Endothelial cell of umbilical vein (primary cell): ENCODE measurements around the gene STK11IP. TPM values are rescaled to one million over a fixed set of nuclear protein-coding genes. Genes with fewer than 3 reads are reported as not detected.

Source experiments
- BruUV-seq: library from RNA; stranded (reverse); fragments of 400-500 nt; replicated peaks from 2 replicates; lab custom pipeline; 2021; lab: Mats Ljungman, UMichigan
- CTCF ChIA-PET: fragments of 300-600, 350-600 bp; sonication (Branson Sonifier 250); formaldehyde crosslinking; loops from one replicate; lab custom pipeline; 2021; ENCODE audit warnings: antibody characterized with exemption, inconsistent platforms; lab: Charles Lee
- POLR2A ChIA-PET: fragments of 300-600, 350-600 bp; sonication (Branson Sonifier 250); formaldehyde crosslinking; loops from one replicate; lab custom pipeline; 2021; ENCODE audit warnings: antibody characterized with exemption, inconsistent platforms; lab: Charles Lee
- DNase-seq: peaks from one replicate; pipeline ENCODE4 v3.0.0-alpha.2; 2011; ENCODE audit warnings: low read depth, low spot score
- FAIRE-seq: peaks from 2 replicates; lab custom pipeline; 2011; peaks lifted over from hg19 to GRCh38; lab: Jason Lieb, UNC
- H2AFZ ChIP-seq: 2 replicates; pipeline ENCODE4 v1.6.0; 2012; ENCODE audit warnings: low read depth, low read length, control low read depth, inconsistent platforms
- H3K27ac ChIP-seq: 2 replicates; pipeline ENCODE4 v1.5.1; 2011; ENCODE audit warnings: low read depth, mild to moderate bottlenecking, control low read depth, low read length, moderate library complexity; ENCODE audit not compliant: insufficient read depth
- H3K27me3 ChIP-seq, 2 experiments: 2 replicates each; pipeline versions ENCODE4 v1.6.0 to v1.6.1; 2011; ENCODE audit warnings: low read length in 2 of 2, mixed read lengths in 1 of 2; ENCODE audit not compliant: control insufficient read depth in 2 of 2, insufficient read depth in 2 of 2
- H3K36me3 ChIP-seq, 2 experiments: 2 replicates in 1 of 2; 3 replicates in 1 of 2; pipeline ENCODE4 v1.5.1; 2011; ENCODE audit warnings: low read length in 2 of 2, mild to moderate bottlenecking in 1 of 2, moderate library complexity in 1 of 2; ENCODE audit not compliant: control insufficient read depth in 2 of 2, insufficient read depth in 2 of 2; ENCODE audit errors: extremely low read depth in 1 of 2
- H3K4me1 ChIP-seq: 3 replicates; pipeline ENCODE4 v1.5.1; 2011; ENCODE audit warnings: mild to moderate bottlenecking, low read length; ENCODE audit not compliant: control insufficient read depth, insufficient read depth; ENCODE audit errors: extremely low read depth
- H3K4me2 ChIP-seq: 2 replicates; pipeline ENCODE4 v1.6.1; 2011; ENCODE audit warnings: low read length, control low read depth, mixed read lengths; ENCODE audit not compliant: insufficient read depth
- H3K4me3 ChIP-seq, 3 experiments: fragments of 200-600 bp in 1 of 3; sonication (generic), shearing (Covaris generic) in 1 of 3; replicated peaks in 1 of 3; 2 replicates each; pipeline ENCODE4 v1.5.1; 2011 to 2016; ENCODE audit warnings: control low read depth in 3 of 3, low read length in 3 of 3, mild to moderate bottlenecking in 2 of 3, inconsistent platforms in 1 of 3, low read depth in 1 of 3, moderate library complexity in 1 of 3; ENCODE audit not compliant: insufficient read depth in 1 of 3
- H3K79me2 ChIP-seq: 2 replicates; pipeline ENCODE4 v1.6.0; 2012; ENCODE audit warnings: low read length, inconsistent platforms; ENCODE audit not compliant: control insufficient read depth, insufficient read depth
- H3K9ac ChIP-seq: replicated peaks from 2 replicates; pipeline ENCODE3; 2011; ENCODE audit warnings: low read length, control low read depth; ENCODE audit not compliant: insufficient read depth; ENCODE audit errors: extremely low read depth
- H3K9me1 ChIP-seq: replicated peaks from 3 replicates; pipeline ENCODE4 v1.6.0; 2011; ENCODE audit warnings: mild to moderate bottlenecking, low read length; ENCODE audit not compliant: control insufficient read depth, insufficient read depth; ENCODE audit errors: extremely low read depth
- H3K9me3 ChIP-seq: replicated peaks from 2 replicates; pipeline ENCODE4 v1.5.1; 2012; ENCODE audit warnings: low read length, inconsistent platforms; ENCODE audit not compliant: control insufficient read depth, insufficient read depth
- H4K20me1 ChIP-seq: replicated peaks from 2 replicates; pipeline ENCODE3; 2011; ENCODE audit warnings: mild to moderate bottlenecking, low read length; ENCODE audit not compliant: control insufficient read depth, insufficient read depth; ENCODE audit errors: extremely low read depth
- CTCF ChIP-seq, 2 donors: IDR thresholded peaks; 1 replicate in 1 of 2; 2 replicates in 1 of 2; pipeline ENCODE4 v1.5.1; 2011; ENCODE audit warnings: low read length in 2 of 2, mild to moderate bottlenecking in 2 of 2, moderate library complexity in 2 of 2, control low read depth in 1 of 2, inconsistent platforms in 1 of 2, low read depth in 1 of 2; ENCODE audit not compliant: insufficient read depth in 1 of 2; ENCODE audit errors: extremely low read depth in 1 of 2
- EZH2 ChIP-seq: IDR thresholded peaks from 2 replicates; pipeline ENCODE4 v1.6.1; 2012; ENCODE audit warnings: borderline replicate concordance, low read depth, mild to moderate bottlenecking, moderate library complexity, low read length, inconsistent platforms; ENCODE audit not compliant: severe bottlenecking
- FOS ChIP-seq: IDR thresholded peaks from 2 replicates; pipeline ENCODE4 v1.6.1; 2011; ENCODE audit warnings: mild to moderate bottlenecking, low read length, moderate library complexity, borderline replicate concordance; ENCODE audit not compliant: insufficient read depth
- GATA2 ChIP-seq: IDR thresholded peaks from 2 replicates; pipeline ENCODE4 v1.7.0; 2011; ENCODE audit warnings: low read depth, mild to moderate bottlenecking, moderate library complexity, mixed read lengths, low read length; ENCODE audit not compliant: insufficient read length, insufficient read depth
- JUN ChIP-seq: IDR thresholded peaks from 2 replicates; pipeline ENCODE4 v1.6.1; 2011; ENCODE audit warnings: borderline replicate concordance, low read depth; ENCODE audit not compliant: insufficient read length, insufficient read depth
- MAX ChIP-seq: IDR thresholded peaks from 2 replicates; pipeline ENCODE4 v1.6.1; 2011; ENCODE audit not compliant: insufficient read depth, insufficient read length
- MYC ChIP-seq: IDR thresholded peaks from one replicate; pipeline ENCODE4 v1.6.1; 2011; ENCODE audit warnings: mild to moderate bottlenecking, low read depth, low read length
- POLR2A ChIP-seq: IDR thresholded peaks from 2 replicates; pipeline ENCODE4 v1.6.1; 2012; ENCODE audit warnings: low read depth, mild to moderate bottlenecking, control low read depth, low read length
- POLR2AphosphoS5 ChIP-seq: IDR thresholded peaks from 2 replicates; pipeline ENCODE4 v1.6.1; 2012; ENCODE audit warnings: low read depth, mild to moderate bottlenecking, control low read depth, low read length, moderate library complexity; ENCODE audit not compliant: insufficient read depth
- dilution Hi-C: fragments of 300-500 bp; cut with MboI; formaldehyde crosslinking; loops from one replicate; pipeline ENCODE4 v1.15.0; 2019; ENCODE audit warnings: low sequenced_read_pairs; ENCODE audit not compliant: extremely low pct_ligation_motif_present
- intact Hi-C: fragments of 100-400 bp; cut with micrococcal nuclease; formaldehyde crosslinking; loops from one replicate; pipeline ENCODE4 v1.10.0; 2022
- polyA plus RNA-seq, 4 experiments: library from polyadenylated mRNA; depleted of rRNA in 3 of 4; stranded (reverse) in 3 of 4; unstranded in 1 of 4; fragments of >200 nt; gene quantifications; 2 replicates each; pipeline versions ENCODE4 v1.2.1 to v1.2.3, GENCODE V29; 2011 to 2012; ENCODE audit warnings: missing spikeins in 1 of 4
- total RNA-seq: library from RNA; stranded (reverse); gene quantifications from 2 replicates; pipeline ENCODE4 v1.2.3, GENCODE V29; 2021

Gene STK11IP
- total and polyA plus RNA-seq, 2 donors (not counting 3 experiments of a cell fraction or from before 2014, with no cell fraction given), result 17.7 to 19.2 TPM

- no peaks in the 10 kb centered on the region for H3K9me1 ChIP-seq
- no peak overlapping the region for H3K4me3 ChIP-seq
- no peak overlapping the region for H2AFZ ChIP-seq
- ChIA-PET CTCF (interaction anchor here (1.0 to 1.2 kb wide), 4 partner anchors 9 to 136 kb away, joined by 3 read pairs; partner anchors contain the start of gene OBSL1), POLR2A (interaction anchor here (0.6 kb wide), 1 partner anchor 41 kb away, joined by 3 read pairs; no protein-coding TSS in a partner anchor)
- H3K27ac ChIP-seq, result no peak overlapping the region
- H3K79me2 ChIP-seq, result no peaks in the 10 kb centered on the region
- H3K9me3 ChIP-seq, result no peaks in the 10 kb centered on the region
- intact Hi-C loops (no loop called here), dilution Hi-C loops (no loop called here)
- no peaks in the 10 kb centered on the region for H4K20me1 ChIP-seq
- TF ChIP-seq JUN (no peak), POLR2AphosphoS5 (no peak), MYC (no peak), MAX (no peak)
- H3K36me3 ChIP-seq, result no peaks in the 10 kb centered on the region
- BruUV-seq, result no TSS peak
- DNase-seq (no peak), FAIRE-seq (no peak)
- H3K4me1 ChIP-seq, result no peaks in the 10 kb centered on the region
- peaks cover under 1 to 1% of the 10 kb centered on the region in 2 experiments for H3K27me3 ChIP-seq
- H3K4me2 ChIP-seq, result no peak overlapping the region
- no peak overlapping the region for H3K9ac ChIP-seq
Measured at GRCh38 chr2:219631904-219632759, 34.5 kb downstream of the STK11IP start.

- Histone ChIP-seq H4K20me1 (no peaks in the 10 kb centered on the region), H3K27ac (no peak overlapping the region), H3K4me1 (no peaks in the 10 kb centered on the region), H3K9me3 (no peaks in the 10 kb centered on the region), H3K79me2 (no peaks in the 10 kb centered on the region), H3K4me2 (no peak overlapping the region), H3K4me3 (no peak overlapping the region), H3K36me3 (no peaks in the 10 kb centered on the region), H2AFZ (no peak overlapping the region), H3K9ac (no peak overlapping the region), H3K9me1 (no peaks in the 10 kb centered on the region), H3K27me3 (no peaks in the 10 kb centered on the region)
- ChIA-PET POLR2A (no interaction called here), CTCF (interaction anchor here (1.1 to 1.2 kb wide), 3 partner anchors 62 to 137 kb away, joined by 3 read pairs; partner anchors contain the start of gene OBSL1)
- TF ChIP-seq JUN, result no peak
- no peak for TF ChIP-seq CTCF (IDR thresholded peaks at IDR 0.05; ENCODE audit: extremely low read depth in 1 of 2, insufficient read depth in 1 of 2, low read depth in 1 of 2, low read length in 2 of 2)
- no peak for TF ChIP-seq GATA2
- no peak for TF ChIP-seq EZH2
- no peak for TF ChIP-seq MAX
- TF ChIP-seq FOS, result no peak
- TF ChIP-seq POLR2A, result no peak
- no peak for TF ChIP-seq POLR2AphosphoS5
- TF ChIP-seq MYC, result no peak
- no peak for FAIRE-seq
- no TSS peak for BruUV-seq
- intact Hi-C loops, result no loop called here
- no peak for DNase-seq
- dilution Hi-C loops, result no loop called here
Measured at GRCh38 chr2:219632760-219633105, 35.1 kb downstream of the STK11IP start.
